Heart left ventricle (tissue), 13 donors: ENCODE data around the gene MAN1B1.

Source experiments
- POLR2A ChIP-seq, 2 donors: fragments of 450-650 bp; IDR thresholded peaks; one replicate each; pipeline ENCODE4 v1.6.1; 2017; ENCODE audit warnings: antibody characterized with exemption in 2 of 2, mild to moderate bottlenecking in 2 of 2, moderate library complexity in 2 of 2
- TF ChIP-seq, protein P1 (sequence below), 12 donors: fragments of 200-600 bp; sonication (generic) in 4 of 12; IDR thresholded peaks; one replicate each; pipeline versions ENCODE4 v1.5.0 to v1.8.0; 2018 to 2022; ENCODE audit warnings: antibody characterized with exemption in 12 of 12, mild to moderate bottlenecking in 5 of 12
- donor health status: ischemic (EF 13 %, LVEDD 7.1; RV severe dilation, severe dysfunction).
- donor health status: DM: no; HTN: yes; CAD: no.
- donor health status: DM: no; HTN: no; CAD: no.
- donor health status: ischemic (EF 25% LVEDD 6.9; RV normal size, moderate dysfunction).
- donor health status: ischemic (EF 25% LVEDD 5.7; RV mildly dilated, moderate dysfunction).
- donor health status: ischemic (EF 35%, LVEDD 5.7; RV mildly dilated, moderate dysfunction).
- donor health status: nonischemic (EF 11% LVEDD 7.7; RV severe dilation, severe dysfunction).
- donor health status: DM: yes; HTN: yes; CAD: no.
- donor health status: PGD.
- donor health status: ischemic (EF 29% LVEDD 5.4; RV normal size, mild dysfunction).
- donor health status: nonischemic (EF 23%, LVEDD 6.1; RV moderate dilation, normal function).

DNA sequence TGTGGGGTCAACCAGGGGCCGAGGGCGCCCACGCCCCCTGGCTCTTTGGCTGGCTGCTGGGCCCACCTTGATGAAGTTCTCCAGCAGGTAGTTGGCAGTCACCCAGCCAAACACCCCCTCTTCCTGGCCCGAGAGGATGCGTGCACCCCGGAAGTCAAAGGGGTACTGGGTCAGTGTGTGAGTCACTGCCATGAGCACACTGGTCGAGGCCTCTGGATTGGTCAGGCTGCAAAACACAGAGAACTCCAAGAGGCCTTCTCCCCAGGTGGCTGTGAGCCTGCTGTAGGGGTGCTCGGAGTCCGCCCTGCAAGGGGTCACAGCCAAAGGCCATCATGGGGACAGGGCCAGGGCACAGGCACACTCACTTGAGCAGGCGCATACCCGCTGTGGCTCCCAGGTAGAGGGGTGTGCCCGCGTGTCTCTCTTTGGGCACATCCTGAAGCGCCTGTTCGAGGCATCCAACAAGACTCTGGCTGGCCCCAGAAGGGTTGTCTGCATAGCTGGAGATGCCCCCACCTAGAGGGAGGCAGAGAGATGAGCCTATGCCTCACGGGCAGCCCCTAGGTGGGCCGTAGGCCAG is 35.5 kb upstream of the MAN1B1 start:
- TF ChIP-seq, protein P1, sequence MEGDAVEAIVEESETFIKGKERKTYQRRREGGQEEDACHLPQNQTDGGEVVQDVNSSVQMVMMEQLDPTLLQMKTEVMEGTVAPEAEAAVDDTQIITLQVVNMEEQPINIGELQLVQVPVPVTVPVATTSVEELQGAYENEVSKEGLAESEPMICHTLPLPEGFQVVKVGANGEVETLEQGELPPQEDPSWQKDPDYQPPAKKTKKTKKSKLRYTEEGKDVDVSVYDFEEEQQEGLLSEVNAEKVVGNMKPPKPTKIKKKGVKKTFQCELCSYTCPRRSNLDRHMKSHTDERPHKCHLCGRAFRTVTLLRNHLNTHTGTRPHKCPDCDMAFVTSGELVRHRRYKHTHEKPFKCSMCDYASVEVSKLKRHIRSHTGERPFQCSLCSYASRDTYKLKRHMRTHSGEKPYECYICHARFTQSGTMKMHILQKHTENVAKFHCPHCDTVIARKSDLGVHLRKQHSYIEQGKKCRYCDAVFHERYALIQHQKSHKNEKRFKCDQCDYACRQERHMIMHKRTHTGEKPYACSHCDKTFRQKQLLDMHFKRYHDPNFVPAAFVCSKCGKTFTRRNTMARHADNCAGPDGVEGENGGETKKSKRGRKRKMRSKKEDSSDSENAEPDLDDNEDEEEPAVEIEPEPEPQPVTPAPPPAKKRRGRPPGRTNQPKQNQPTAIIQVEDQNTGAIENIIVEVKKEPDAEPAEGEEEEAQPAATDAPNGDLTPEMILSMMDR (IDR thresholded peaks at IDR 0.05) = no peak
- TF ChIP-seq POLR2A (IDR thresholded peaks at IDR 0.05) = no peak
